C1 segment of cervical spinal cord (tissue), 14 donors: ENCODE measurements around the gene HES6.

ENCODE experiments used
- DNase-seq, 14 donors: peaks; one replicate each; lab custom pipeline; 2025; lab: John Stamatoyannopoulos, UW

HES6 gene

GRCh38 chr2:238202326-238203093 lies 37.3 kb downstream of the HES6 start:
- DNase-seq = no peak

- DNase-seq = no peak
These were observed 49.4 kb downstream of the HES6 start for GRCh38 chr2:238190445-238190844.
